BJ (cell line): ENCODE results near the gene PGS1. TPM values are rescaled to one million over a fixed set of nuclear protein-coding genes. Genes with fewer than 3 reads are reported as not detected.

Experiments used
- CTCF ChIA-PET: fragments of 350-600 bp; formaldehyde crosslinking; extraction: SDS; loops from one replicate; lab custom pipeline; 2021; ENCODE audit warnings: antibody characterized with exemption, inconsistent platforms; lab: Yijun Ruan, JAX
- POLR2A ChIA-PET: fragments of 300-600 bp; sonication (Branson Sonifier 250); formaldehyde crosslinking; extraction: SDS; loops from one replicate; lab custom pipeline; 2021; ENCODE audit warnings: antibody characterized with exemption; lab: Charles Lee
- DNase-seq: peaks from one replicate; pipeline ENCODE4 v3.0.0-alpha.2; 2011; ENCODE audit warnings: low read depth
- H3K27me3 ChIP-seq: 2 replicates; pipeline ENCODE4 v1.6.0; 2011; ENCODE audit warnings: low read length; ENCODE audit not compliant: control insufficient read depth, insufficient read depth
- H3K36me3 ChIP-seq: 2 replicates; pipeline ENCODE4 v1.5.1; 2011; ENCODE audit warnings: low read length; ENCODE audit not compliant: control insufficient read depth, insufficient read depth
- H3K4me3 ChIP-seq: 2 replicates; pipeline ENCODE4 v1.5.1; 2011; ENCODE audit warnings: low read depth, mild to moderate bottlenecking, control low read depth, low read length
- CTCF ChIP-seq: IDR thresholded peaks from 2 replicates; pipeline ENCODE4 v1.5.1; 2011; ENCODE audit warnings: low read depth, mild to moderate bottlenecking, control low read depth, inconsistent platforms, low read length, moderate library complexity; ENCODE audit not compliant: insufficient read depth
- polyA plus RNA-seq: library from polyadenylated mRNA; depleted of rRNA; stranded (reverse); fragments of >200 nt; gene quantifications from 2 replicates; pipeline ENCODE4 v1.2.3, GENCODE V29; 2011

PGS1 gene
- polyA plus RNA-seq, 1 experiment: 37.7 TPM

- Histone ChIP-seq H3K27me3 (no peaks in the 10 kb centered on the region), H3K36me3 (peaks cover 6% of the 10 kb centered on the region), H3K4me3 (no peak overlapping the region)
- ChIA-PET POLR2A (interaction anchor here (0.6 to 0.8 kb wide), 2 partner anchors 22 to 391 kb away, joined by 3 read pairs; no protein-coding TSS in a partner anchor), CTCF (interaction anchor here (0.8 to 1.4 kb wide), 3 partner anchors 9 to 40 kb away, joined by 3 to 4 read pairs (median 3); no protein-coding TSS in a partner anchor)
- DNase-seq: peak; percentile 96
- TF ChIP-seq CTCF: peak; percentile 47; the same call in 1 of the 2 replicates
Measured at GRCh38 chr17:78351449-78352006, 26.9 kb upstream of the PGS1 start.

GRCh38 chr17:78353834-78354233, 24.6 kb upstream of the PGS1 start:
- POLR2A ChIA-PET: interaction anchor here (0.6 kb wide), 3 partner anchors 29 to 97 kb away, joined by 4 to 9 read pairs (median 7); no protein-coding TSS in a partner anchor
- Histone ChIP-seq H3K36me3 (peaks cover 21% of the 10 kb centered on the region), H3K27me3 (no peaks in the 10 kb centered on the region), H3K4me3 (0 out of 2 replicates have a peak overlapping the region, but pooled peaks have one; percentile 13)
- TF ChIP-seq CTCF: no peak
- CTCF ChIA-PET: no interaction called here
- DNase-seq: no peak

- Histone ChIP-seq H3K4me3 (no peak overlapping the region), H3K36me3 (peaks cover 23% of the 10 kb centered on the region), H3K27me3 (no peaks in the 10 kb centered on the region)
- TF ChIP-seq CTCF: no peak
- no peak for DNase-seq
- ChIA-PET CTCF (interaction anchor here (14.0 kb wide), 1 partner anchor 66 kb away, joined by 273 read pairs; no protein-coding TSS in a partner anchor), POLR2A (no interaction called here)
Measured at GRCh38 chr17:78355045-78355641, 23.3 kb upstream of the PGS1 start.

GRCh38 chr17:78355701-78356100, 22.7 kb upstream of the PGS1 start:
- ChIA-PET CTCF (interaction anchor here (6.5 to 14.0 kb wide), 3 partner anchors 66 to 105 kb away, joined by 39 to 273 read pairs (median 54); no protein-coding TSS in a partner anchor), POLR2A (no interaction called here)
- H3K36me3 ChIP-seq: peaks cover 23% of the 10 kb centered on the region
- DNase-seq: no peak
- no peak overlapping the region for H3K4me3 ChIP-seq
- no peaks in the 10 kb centered on the region for H3K27me3 ChIP-seq
- no peak for TF ChIP-seq CTCF

GRCh38 chr17:78356101-78356713, 22.2 kb upstream of the PGS1 start:
- H3K27me3 ChIP-seq: no peaks in the 10 kb centered on the region
- POLR2A ChIA-PET: no interaction called here
- TF ChIP-seq CTCF: no peak
- H3K36me3 ChIP-seq: peaks cover 23% of the 10 kb centered on the region
- CTCF ChIA-PET: interaction anchor here (0.6 to 14.0 kb wide), 5 partner anchors 18 to 105 kb away, joined by 3 to 273 read pairs (median 39); no protein-coding TSS in a partner anchor
- DNase-seq: no peak
- H3K4me3 ChIP-seq: peak overlapping the region; percentile 62
